Measurements from ENCODE around the gene KLHL29.
"Not testable (repeated sequence)": the region's sequence is repeated elsewhere in the genome, so short reads cannot be mapped to it uniquely, and the experiment has no call there.

Gene KLHL29

GRCh38 chr2:23384551-23385343 is at the start of gene KLHL29:
KLHL29 (plus strand) TSS chr2:23385179; CDS start chr2:23562197, 177,018 bp downstream.
- peak; percentile 30 for DNase-seq (ENCODE audit: low spot score)

GRCh38 chr2:23335550-23335949 is 49.4 kb upstream of the KLHL29 start:
- DNase-seq (ENCODE audit: low spot score): no peak

- no peak for DNase-seq (ENCODE audit: low spot score)
Measured at GRCh38 chr2:23342075-23342474, 42.9 kb upstream of the KLHL29 start.

- DNase-seq (ENCODE audit: low spot score): no peak
Measured at GRCh38 chr2:23346029-23346428, 39.0 kb upstream of the KLHL29 start.

- no peak for DNase-seq (ENCODE audit: low spot score)
Measured at GRCh38 chr2:23346781-23347180, 38.2 kb upstream of the KLHL29 start.

GRCh38 chr2:23347471-23348092 is 37.4 kb upstream of the KLHL29 start:
- DNase-seq (ENCODE audit: low spot score): no peak

GRCh38 chr2:23348093-23348481 is 36.9 kb upstream of the KLHL29 start:
- not testable (repeated sequence) for DNase-seq (ENCODE audit: low spot score)

GRCh38 chr2:23349508-23349907 is 35.5 kb upstream of the KLHL29 start:
- no peak for DNase-seq (ENCODE audit: low spot score)

- DNase-seq (ENCODE audit: low spot score): no peak
Measured at GRCh38 chr2:23350041-23350791, 34.8 kb upstream of the KLHL29 start.

- DNase-seq (ENCODE audit: low spot score): no peak
Measured at GRCh38 chr2:23350792-23351355, 34.1 kb upstream of the KLHL29 start.

- peak; percentile 62 for DNase-seq (ENCODE audit: low spot score)
Measured at GRCh38 chr2:23351388-23352141, 33.4 kb upstream of the KLHL29 start.

GRCh38 chr2:23354554-23354953 is 30.4 kb upstream of the KLHL29 start:
- no peak for DNase-seq (ENCODE audit: low spot score)

GRCh38 chr2:23355001-23355400 is 30.0 kb upstream of the KLHL29 start:
- no peak for DNase-seq (ENCODE audit: low spot score)

- no peak for DNase-seq (ENCODE audit: low spot score)
Measured at GRCh38 chr2:23356711-23357110, 28.3 kb upstream of the KLHL29 start.

GRCh38 chr2:23359631-23360567 is 25.1 kb upstream of the KLHL29 start:
- no peak for DNase-seq (ENCODE audit: low spot score)

- no peak for DNase-seq (ENCODE audit: low spot score)
Measured at GRCh38 chr2:23360571-23361125, 24.3 kb upstream of the KLHL29 start.

GRCh38 chr2:23361152-23361551 is 23.8 kb upstream of the KLHL29 start:
- DNase-seq (ENCODE audit: low spot score): no peak

GRCh38 chr2:23363268-23363667 is 21.7 kb upstream of the KLHL29 start:
- DNase-seq (ENCODE audit: low spot score): no peak

GRCh38 chr2:23363831-23364230 is 21.1 kb upstream of the KLHL29 start:
- no peak for DNase-seq (ENCODE audit: low spot score)

GRCh38 chr2:23366720-23367119 is 18.3 kb upstream of the KLHL29 start:
- DNase-seq (ENCODE audit: low spot score): no peak
